Astrocyte (in vitro differentiated cells and primary cell): ENCODE measurements around the gene CYB5R4. TPM values are rescaled to one million over a fixed set of nuclear protein-coding genes. Genes with fewer than 3 reads are reported as not detected.

Experiments used
- DNase-seq: peaks from one replicate; pipeline ENCODE4 v3.0.0-alpha.2; 2010; ENCODE audit warnings: low read depth
- FAIRE-seq: peaks from 2 replicates; lab custom pipeline; 2011; peaks lifted over from hg19 to GRCh38; lab: Jason Lieb, UNC
- H2AFZ ChIP-seq: 2 replicates; pipeline ENCODE4 v1.6.0; 2012; ENCODE audit warnings: low read depth, low read length, inconsistent platforms
- H3K27ac ChIP-seq: 2 replicates; pipeline ENCODE4 v1.5.1; 2011; ENCODE audit warnings: low read depth, low read length, inconsistent platforms
- H3K27me3 ChIP-seq: 2 replicates; pipeline ENCODE4 v1.6.0; 2011; ENCODE audit warnings: low read length, inconsistent platforms; ENCODE audit not compliant: insufficient read depth
- H3K36me3 ChIP-seq: 2 replicates; pipeline ENCODE4 v1.5.1; 2011; ENCODE audit warnings: low read length, inconsistent platforms; ENCODE audit not compliant: insufficient read depth
- H3K4me1 ChIP-seq: 2 replicates; pipeline ENCODE4 v1.5.1; 2011; ENCODE audit warnings: low read length, inconsistent platforms; ENCODE audit not compliant: insufficient read depth
- H3K4me2 ChIP-seq: 2 replicates; pipeline ENCODE4 v1.6.0; 2012; ENCODE audit warnings: low read length, inconsistent platforms
- H3K4me3 ChIP-seq: 2 replicates; pipeline ENCODE4 v1.5.1; 2011; ENCODE audit warnings: low read depth, mild to moderate bottlenecking, low read length, inconsistent platforms; ENCODE audit not compliant: insufficient read depth
- H3K79me2 ChIP-seq: 2 replicates; pipeline ENCODE4 v1.6.0; 2012; ENCODE audit warnings: mild to moderate bottlenecking, low read length, inconsistent platforms; ENCODE audit not compliant: insufficient read depth
- H3K9ac ChIP-seq: 2 replicates; pipeline ENCODE4 v1.6.0; 2012; ENCODE audit warnings: mild to moderate bottlenecking, low read length, inconsistent platforms
- H3K9me3 ChIP-seq: 2 replicates; pipeline ENCODE4 v1.5.1; 2012; ENCODE audit warnings: low read depth, mild to moderate bottlenecking, low read length, inconsistent platforms; ENCODE audit not compliant: insufficient read depth
- H4K20me1 ChIP-seq: 2 replicates; pipeline ENCODE4 v1.6.0; 2012; ENCODE audit warnings: low read length, inconsistent platforms; ENCODE audit not compliant: insufficient read depth
- H3K27ac Mint-ChIP-seq: one replicate; pipeline ENCODE4 v1.8.0; 2021; ENCODE audit warnings: mild to moderate bottlenecking, mixed read lengths; ENCODE audit not compliant: unreplicated experiment
- H3K27me3 Mint-ChIP-seq: one replicate; pipeline ENCODE4 v1.8.0; 2021; ENCODE audit warnings: low read depth, mixed read lengths; ENCODE audit not compliant: unreplicated experiment
- H3K36me3 Mint-ChIP-seq: one replicate; pipeline ENCODE4 v1.8.0; 2021; ENCODE audit warnings: low read depth, mixed read lengths; ENCODE audit not compliant: unreplicated experiment
- H3K4me1 Mint-ChIP-seq: one replicate; pipeline ENCODE4 v1.8.0; 2021; ENCODE audit warnings: low read depth, mixed read lengths; ENCODE audit not compliant: unreplicated experiment
- H3K4me3 Mint-ChIP-seq: one replicate; pipeline ENCODE4 v1.8.0; 2021; ENCODE audit warnings: mild to moderate bottlenecking, moderate library complexity, mixed read lengths; ENCODE audit not compliant: unreplicated experiment
- H3K9me3 Mint-ChIP-seq: one replicate; pipeline ENCODE4 v1.8.0; 2021; ENCODE audit warnings: mild to moderate bottlenecking, mixed read lengths; ENCODE audit not compliant: unreplicated experiment
- CTCF ChIP-seq: IDR thresholded peaks from 2 replicates; pipeline ENCODE4 v1.5.1; 2011; ENCODE audit warnings: low read depth, mild to moderate bottlenecking, inconsistent platforms, low read length, moderate library complexity; ENCODE audit not compliant: insufficient read depth
- EZH2 ChIP-seq: IDR thresholded peaks from 2 replicates; pipeline ENCODE4 v1.6.1; 2012; ENCODE audit warnings: mild to moderate bottlenecking, low read length, inconsistent platforms; ENCODE audit not compliant: insufficient read depth
- total RNA-seq: library from RNA; stranded (reverse); gene quantifications from 2 replicates; pipeline ENCODE4 v1.2.1, GENCODE V29; 2021

CYB5R4 gene
- total RNA-seq, 1 donor from 2014 or later = 14.0 TPM

GRCh38 chr6:83985308-83985713 lies 125.8 kb downstream of the CYB5R4 start:
- Mint-ChIP-seq H3K36me3 (no peaks in the 10 kb centered on the region), H3K9me3 (no peaks in the 10 kb centered on the region), H3K27me3 (no peaks in the 10 kb centered on the region), H3K4me1 (no peaks in the 10 kb centered on the region), H3K27ac (no peak overlapping the region), H3K4me3 (no peak overlapping the region)
- Histone ChIP-seq H3K9ac (no peak overlapping the region), H3K36me3 (no peaks in the 10 kb centered on the region), H3K4me2 (no peak overlapping the region), H3K27me3 (no peaks in the 10 kb centered on the region), H3K79me2 (no peaks in the 10 kb centered on the region), H3K27ac (no peak overlapping the region), H3K4me3 (no peak overlapping the region), H2AFZ (no peak overlapping the region), H3K4me1 (no peaks in the 10 kb centered on the region), H4K20me1 (no peaks in the 10 kb centered on the region), H3K9me3 (no peaks in the 10 kb centered on the region)
- TF ChIP-seq EZH2 (no peak), CTCF (no peak)
- DNase-seq (no peak), FAIRE-seq (no peak)

GRCh38 chr6:83985715-83986114 lies 126.2 kb downstream of the CYB5R4 start:
- Histone ChIP-seq H3K4me3 (no peak overlapping the region), H3K9ac (no peak overlapping the region), H4K20me1 (no peaks in the 10 kb centered on the region), H3K9me3 (no peaks in the 10 kb centered on the region), H3K79me2 (no peaks in the 10 kb centered on the region), H2AFZ (no peak overlapping the region), H3K27ac (no peak overlapping the region), H3K4me2 (no peak overlapping the region), H3K4me1 (no peaks in the 10 kb centered on the region), H3K27me3 (no peaks in the 10 kb centered on the region), H3K36me3 (no peaks in the 10 kb centered on the region)
- DNase-seq (no peak), FAIRE-seq (no peak)
- TF ChIP-seq EZH2 (no peak), CTCF (no peak)
- no peak overlapping the region for H3K27ac Mint-ChIP-seq
- H3K4me1 Mint-ChIP-seq = no peaks in the 10 kb centered on the region
- no peaks in the 10 kb centered on the region for H3K9me3 Mint-ChIP-seq
- no peaks in the 10 kb centered on the region for H3K27me3 Mint-ChIP-seq
- no peaks in the 10 kb centered on the region for H3K36me3 Mint-ChIP-seq
- no peak overlapping the region for H3K4me3 Mint-ChIP-seq

- H2AFZ ChIP-seq = no peak overlapping the region
- H3K27ac ChIP-seq = no peak overlapping the region
- no peak overlapping the region for H3K4me3 Mint-ChIP-seq
- TF ChIP-seq CTCF (no peak), EZH2 (no peak)
- peaks cover 2% of the 10 kb centered on the region for H3K9me3 Mint-ChIP-seq
- H3K27me3 Mint-ChIP-seq = no peaks in the 10 kb centered on the region
- no peak for DNase-seq
- no peak for FAIRE-seq
- no peaks in the 10 kb centered on the region for H3K36me3 ChIP-seq
- no peak overlapping the region for H3K4me2 ChIP-seq
- H3K9ac ChIP-seq = no peak overlapping the region
- H3K27me3 ChIP-seq = no peaks in the 10 kb centered on the region
- H3K4me1 ChIP-seq = no peaks in the 10 kb centered on the region
- no peaks in the 10 kb centered on the region for H4K20me1 ChIP-seq
- H3K79me2 ChIP-seq = no peaks in the 10 kb centered on the region
- peaks cover 2% of the 10 kb centered on the region for H3K36me3 Mint-ChIP-seq
- no peaks in the 10 kb centered on the region for H3K9me3 ChIP-seq
- H3K4me3 ChIP-seq = no peak overlapping the region
- no peaks in the 10 kb centered on the region for H3K4me1 Mint-ChIP-seq
- no peak overlapping the region for H3K27ac Mint-ChIP-seq
Observed at GRCh38 chr6:83998021-83998584, 138.6 kb downstream of the CYB5R4 start.
